PC-9 (cell line): ENCODE results near the gene B4GALT1. TPM values are rescaled to one million over a fixed set of nuclear protein-coding genes. Genes with fewer than 3 reads are reported as not detected.

Experiments used
- BruUV-seq: library from RNA; stranded (reverse); fragments of 400-500 nt; replicated peaks from 2 replicates; lab custom pipeline; 2021; lab: Mats Ljungman, UMichigan
- CTCF ChIA-PET: fragments of 300-600 bp; sonication (Branson Sonifier 250); formaldehyde crosslinking; loops from one replicate; lab custom pipeline; 2022; ENCODE audit warnings: antibody characterized with exemption; lab: Charles Lee
- POLR2A ChIA-PET: fragments of 300-600 bp; sonication (Branson Sonifier 250); formaldehyde crosslinking; loops from one replicate; lab custom pipeline; 2022; ENCODE audit warnings: antibody characterized with exemption; ENCODE audit not compliant: unreplicated experiment; lab: Charles Lee
- DNase-seq, 2 experiments: peaks; one replicate each; pipeline versions ENCODE4 v3.0.0 to v3.0.0-alpha.2; 2015 to 2022; ENCODE audit warnings: mixed read lengths in 1 of 2
- H2AFZ ChIP-seq: fragments of 200-600 bp; sonication (generic); 2 replicates; pipeline ENCODE4 v1.8.1; 2017; ENCODE audit warnings: antibody characterized with exemption
- H3F3A ChIP-seq: fragments of 200-600 bp; sonication (generic); 2 replicates; pipeline ENCODE4 v1.8.1; 2017; ENCODE audit warnings: antibody characterized with exemption, mild to moderate bottlenecking, low read depth; ENCODE audit not compliant: insufficient read depth
- H3K27ac ChIP-seq: fragments of 200-600 bp; sonication (generic); 2 replicates; pipeline ENCODE4 v1.6.1; 2016; ENCODE audit warnings: mixed run types
- H3K27me3 ChIP-seq: fragments of 200-600 bp; sonication (generic); 2 replicates; pipeline ENCODE4 v1.6.1; 2016; ENCODE audit warnings: low read depth, mixed run types; ENCODE audit not compliant: insufficient read depth
- H3K36me3 ChIP-seq: fragments of 200-600 bp; sonication (generic); 2 replicates; pipeline ENCODE4 v1.6.1; 2016; ENCODE audit warnings: low read depth, mixed run types
- H3K4me1 ChIP-seq: fragments of 200-600 bp; sonication (generic); replicated peaks from 2 replicates; pipeline ENCODE4 v1.6.1; 2016; ENCODE audit warnings: mixed run types; ENCODE audit not compliant: insufficient read depth
- H3K4me2 ChIP-seq: fragments of 200-600 bp; sonication (generic); 2 replicates; pipeline ENCODE4 v1.6.1; 2017; ENCODE audit warnings: mixed run types
- H3K4me3 ChIP-seq: fragments of 200-600 bp; sonication (generic); 2 replicates; pipeline ENCODE4 v1.6.1; 2016; ENCODE audit warnings: mixed run types
- H3K79me2 ChIP-seq: fragments of 200-600 bp; sonication (generic); 2 replicates; pipeline ENCODE4 v1.6.1; 2017; ENCODE audit warnings: low read depth, mixed run types
- H3K9me2 ChIP-seq: fragments of 200-600 bp; sonication (generic); 2 replicates; pipeline ENCODE4 v1.8.1; 2017; ENCODE audit warnings: mild to moderate bottlenecking; ENCODE audit not compliant: insufficient read depth
- H3K9me3 ChIP-seq: fragments of 200-600 bp; sonication (generic); 2 replicates; pipeline ENCODE4 v1.8.1; 2016; ENCODE audit warnings: low read depth; ENCODE audit not compliant: insufficient read depth
- H4K20me1 ChIP-seq: fragments of 200-600 bp; sonication (generic); 2 replicates; pipeline ENCODE4 v1.8.1; 2017; ENCODE audit not compliant: insufficient read depth
- CTCF ChIP-seq: fragments of 200-600 bp; sonication (generic); conservative IDR thresholded peaks from 2 replicates; pipeline ENCODE4 v1.6.1; 2017; ENCODE audit warnings: mixed run types, antibody characterized with exemption, mild to moderate bottlenecking, moderate library complexity
- EZH2 ChIP-seq: fragments of 200-600 bp; sonication (generic); IDR thresholded peaks from 2 replicates; pipeline ENCODE4 v1.8.0; 2017; ENCODE audit warnings: antibody characterized with exemption, low read depth
- intact Hi-C: fragments of 100-400 bp; cut with micrococcal nuclease; formaldehyde crosslinking; loops from one replicate; pipeline ENCODE4 v1.10.0; 2022; ENCODE audit not compliant: unreplicated experiment
- total RNA-seq: library from RNA; stranded (reverse); gene quantifications from 2 replicates; pipeline ENCODE4 v1.2.3, GENCODE V29; 2021

Gene B4GALT1
- total RNA-seq, 1 experiment from 2014 or later: 87.2 TPM

GRCh38 chr9:33112094-33112493 is 55.0 kb downstream of the B4GALT1 start:
- H3K36me3 ChIP-seq: no peaks in the 10 kb centered on the region
- POLR2A ChIA-PET: interaction anchor here (0.7 kb wide), 2 partner anchors 41 to 51 kb away, joined by 5 to 6 read pairs; no protein-coding TSS in a partner anchor
- H3K9me2 ChIP-seq: no peaks in the 10 kb centered on the region
- CTCF ChIA-PET: no interaction called here
- no peak overlapping the region for H3K4me2 ChIP-seq
- no peak overlapping the region for H2AFZ ChIP-seq
- H3K79me2 ChIP-seq: 0 out of 2 replicates have a peak, but pooled peaks cover 2% of the 10 kb centered on the region
- no TSS peak for BruUV-seq
- DNase-seq: no peak
- no peaks in the 10 kb centered on the region for H3K27me3 ChIP-seq
- H3F3A ChIP-seq: peaks cover 3% of the 10 kb centered on the region; the same call in 1 of the 2 replicates
- H3K4me1 ChIP-seq: peaks cover 19% of the 10 kb centered on the region
- H3K9me3 ChIP-seq: no peaks in the 10 kb centered on the region
- H3K4me3 ChIP-seq: no peak overlapping the region
- no peak for TF ChIP-seq CTCF
- no peak for TF ChIP-seq EZH2
- no peaks in the 10 kb centered on the region for H4K20me1 ChIP-seq
- intact Hi-C loops: no loop called here
- no peak overlapping the region for H3K27ac ChIP-seq

GRCh38 chr9:33111631-33112030 is 55.5 kb downstream of the B4GALT1 start:
- DNase-seq: no peak
- Histone ChIP-seq H3K36me3 (no peaks in the 10 kb centered on the region), H3K27me3 (no peaks in the 10 kb centered on the region), H3K79me2 (no peaks in the 10 kb centered on the region), H3K9me2 (no peaks in the 10 kb centered on the region), H2AFZ (no peak overlapping the region), H3K27ac (no peak overlapping the region), H3K4me2 (no peak overlapping the region), H4K20me1 (no peaks in the 10 kb centered on the region), H3K4me3 (no peak overlapping the region), H3K4me1 (peaks cover 19% of the 10 kb centered on the region), H3F3A (peaks cover 6% of the 10 kb centered on the region; the same call in 1 of the 2 replicates), H3K9me3 (no peaks in the 10 kb centered on the region)
- TF ChIP-seq CTCF: no peak
- no peak for TF ChIP-seq EZH2
- CTCF ChIA-PET: no interaction called here
- POLR2A ChIA-PET: no interaction called here
- no TSS peak for BruUV-seq
- intact Hi-C loops: no loop called here

- Histone ChIP-seq H3K9me2 (no peaks in the 10 kb centered on the region), H3K9me3 (no peaks in the 10 kb centered on the region), H3K4me2 (no peak overlapping the region), H3K27ac (no peak overlapping the region), H3K4me1 (peaks cover 26% of the 10 kb centered on the region), H3K36me3 (no peaks in the 10 kb centered on the region), H3K27me3 (no peaks in the 10 kb centered on the region), H3F3A (peaks cover 6% of the 10 kb centered on the region; the same call in 1 of the 2 replicates), H2AFZ (no peak overlapping the region), H3K79me2 (no peaks in the 10 kb centered on the region), H4K20me1 (no peaks in the 10 kb centered on the region), H3K4me3 (no peak overlapping the region)
- POLR2A ChIA-PET: no interaction called here
- CTCF ChIA-PET: no interaction called here
- no peak for DNase-seq
- intact Hi-C loops: no loop called here
- TF ChIP-seq CTCF: no peak
- no peak for TF ChIP-seq EZH2
- BruUV-seq: no TSS peak
Observed at GRCh38 chr9:33110686-33111085, 56.5 kb downstream of the B4GALT1 start.
